NCI-H2107 treated with DMSO at 0.1 percent for 48 hours (cell line): ENCODE data around the gene FAM120B.
A peak's percentile ranks its signal among the peaks of the same experiment; 100 is the strongest.

Experiments
- DNase-seq: peaks from one replicate; lab custom pipeline; 2025; ENCODE audit not compliant: unreplicated experiment; lab: John Stamatoyannopoulos, UW

The FAM120B gene

GRCh38 chr6:170272341-170273065 is 34.1 kb upstream of the FAM120B start:
- DNase-seq, result no peak

GRCh38 chr6:170273191-170273590 is 33.4 kb upstream of the FAM120B start:
- DNase-seq, result no peak

DNA sequence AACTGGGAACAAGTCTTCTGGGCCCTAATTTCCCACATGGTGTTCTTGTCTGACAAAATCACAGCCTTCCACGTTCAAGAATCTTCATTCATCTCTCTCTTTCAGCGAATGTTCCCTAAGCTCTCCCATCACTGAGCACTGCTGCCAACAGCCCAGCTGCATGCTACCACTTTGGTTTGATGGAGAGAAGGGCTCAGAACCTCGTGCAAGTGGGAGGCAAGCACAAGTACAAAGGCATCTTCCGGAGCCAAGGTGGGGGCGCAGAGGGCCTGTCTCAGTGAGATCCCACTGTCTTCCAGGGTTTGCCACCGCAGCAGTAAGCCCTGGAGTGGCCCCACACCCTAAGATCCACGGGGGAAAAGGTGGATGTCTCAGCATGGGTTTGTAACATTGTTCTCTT is 32.9 kb upstream of the FAM120B start:
- DNase-seq, result no peak

DNA sequence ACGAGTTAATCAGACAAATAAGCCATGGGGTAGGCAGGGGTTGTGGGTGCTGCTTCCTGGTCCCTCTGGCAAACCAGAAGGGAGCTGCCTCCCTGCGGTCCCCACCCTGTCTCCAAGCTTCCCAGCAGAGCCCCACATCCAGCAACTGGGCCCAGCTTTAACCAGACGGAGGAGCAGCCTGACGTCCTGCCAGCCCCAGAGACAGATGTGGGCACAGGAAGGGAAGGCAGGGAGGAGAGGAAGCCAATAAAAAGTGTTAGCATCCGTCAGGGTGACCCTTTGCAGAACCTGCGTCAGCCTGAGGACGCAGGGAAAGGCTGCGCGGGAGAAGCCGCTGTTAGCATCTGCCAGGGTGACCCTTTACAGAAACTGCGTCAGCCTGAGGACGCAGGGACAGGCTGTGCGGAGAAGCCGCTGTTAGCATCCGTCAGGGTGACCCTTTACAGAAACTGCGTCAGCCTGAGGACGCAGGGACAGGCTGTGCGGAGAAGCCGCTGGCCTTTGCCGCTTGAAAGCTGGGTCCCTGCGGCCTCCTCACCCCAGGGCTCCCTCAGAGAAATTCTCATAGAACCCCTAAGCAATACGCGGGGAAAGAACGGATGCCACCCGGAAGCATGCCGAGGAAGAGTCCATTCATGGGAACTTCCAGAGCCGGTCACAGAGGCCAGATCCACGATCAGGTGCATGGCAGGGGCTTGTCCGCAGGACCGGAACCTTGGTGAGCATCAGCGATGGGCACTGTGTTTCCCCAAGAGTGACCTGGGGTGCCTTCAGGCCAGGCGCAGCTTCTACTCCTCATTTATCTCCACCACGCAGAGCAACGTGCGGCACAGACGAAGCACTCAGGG is 31.6 kb upstream of the FAM120B start:
- no peak for DNase-seq

- DNase-seq, result no peak
These were observed 30.0 kb upstream of the FAM120B start for GRCh38 chr6:170276369-170277057.

- DNase-seq, result no peak
These were observed 28.4 kb upstream of the FAM120B start for GRCh38 chr6:170277893-170278742.

DNA sequence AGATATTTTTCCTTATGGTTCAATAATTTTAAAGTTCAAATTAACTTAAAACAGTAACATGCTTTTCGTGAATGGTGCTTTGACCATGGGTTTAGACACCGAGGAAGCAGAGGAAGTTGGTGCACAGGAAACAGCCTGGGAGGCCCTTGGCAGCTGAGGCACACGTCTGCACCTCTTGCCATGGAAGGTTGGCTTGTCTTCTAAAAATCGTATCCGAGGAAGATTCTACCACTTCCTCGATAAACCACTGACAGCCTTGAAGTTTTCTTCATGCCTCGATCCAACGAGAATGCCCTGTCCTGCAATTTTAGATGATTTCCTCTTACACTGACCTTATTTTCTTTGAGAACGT is 27.8 kb upstream of the FAM120B start:
- no peak for DNase-seq

DNA sequence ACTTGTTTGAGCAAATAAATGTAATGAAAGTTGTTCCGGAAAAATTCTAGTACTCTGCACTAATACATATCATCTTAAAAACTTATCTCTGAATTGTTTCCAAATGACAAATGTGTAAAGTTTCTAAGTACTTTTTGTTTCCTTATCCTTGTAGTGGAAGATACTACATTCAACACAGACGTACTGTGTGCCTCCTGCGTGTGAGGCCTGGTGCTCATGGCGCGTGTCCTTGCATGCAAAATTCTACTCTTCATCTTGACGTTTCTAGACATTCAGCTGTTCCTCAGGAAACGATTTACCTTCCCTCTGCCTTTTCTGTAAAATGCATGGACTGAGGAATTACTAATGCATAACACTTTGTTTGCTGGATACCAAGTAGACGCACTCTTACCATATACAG is 27.1 kb upstream of the FAM120B start:
- no peak for DNase-seq

- DNase-seq, result peak; percentile 93
These were observed 26.4 kb upstream of the FAM120B start for GRCh38 chr6:170279977-170280688.

- DNase-seq, result no peak
These were observed 25.9 kb upstream of the FAM120B start for GRCh38 chr6:170280689-170281045.

DNA sequence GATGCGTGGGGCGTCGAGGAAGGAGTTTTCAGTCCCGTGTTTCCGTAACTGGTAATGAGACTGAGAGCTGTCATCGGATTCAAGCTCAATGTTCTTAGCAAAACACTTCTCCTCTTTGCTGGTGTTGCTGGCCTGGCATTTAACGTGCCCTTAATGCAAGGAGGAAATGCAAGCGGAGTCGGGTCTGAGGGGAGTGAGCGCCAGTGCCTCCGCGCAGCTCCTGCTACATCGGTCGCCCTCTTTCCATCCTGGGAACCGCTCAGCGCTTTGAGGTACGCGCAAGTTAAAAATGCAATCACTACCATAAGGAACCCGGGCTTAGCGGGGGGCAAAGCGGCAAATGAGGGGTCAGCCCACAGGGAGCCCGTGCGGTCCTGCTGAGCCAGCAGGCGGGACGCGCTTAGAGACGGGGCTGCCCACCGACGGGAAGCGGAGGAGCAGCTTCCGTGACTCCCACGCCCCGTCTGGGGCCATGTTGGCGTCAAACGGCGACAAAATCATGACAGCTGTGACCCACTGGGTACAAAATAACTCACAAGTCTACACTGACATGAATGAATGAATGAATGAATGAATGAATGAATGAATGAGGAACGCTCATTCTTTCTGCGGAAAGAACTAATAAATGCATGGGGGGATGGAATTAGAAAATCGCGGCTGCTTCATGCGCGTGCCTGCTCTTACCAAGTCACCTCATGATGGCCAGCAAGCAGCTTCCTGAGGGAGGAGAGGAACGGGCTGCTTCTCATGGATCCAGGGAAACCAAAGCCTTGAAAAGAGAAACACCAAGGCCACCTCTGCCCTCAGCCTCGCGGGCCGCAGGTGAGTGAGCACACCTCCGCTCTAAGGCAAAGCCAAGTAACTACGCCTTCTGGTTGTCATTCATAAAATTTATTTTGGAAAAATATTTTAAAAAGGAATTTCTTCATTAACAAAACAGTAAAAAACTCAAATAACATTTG is 24.9 kb upstream of the FAM120B start:
- no peak for DNase-seq

GRCh38 chr6:170282512-170283158 is 23.9 kb upstream of the FAM120B start:
- no peak for DNase-seq

DNA sequence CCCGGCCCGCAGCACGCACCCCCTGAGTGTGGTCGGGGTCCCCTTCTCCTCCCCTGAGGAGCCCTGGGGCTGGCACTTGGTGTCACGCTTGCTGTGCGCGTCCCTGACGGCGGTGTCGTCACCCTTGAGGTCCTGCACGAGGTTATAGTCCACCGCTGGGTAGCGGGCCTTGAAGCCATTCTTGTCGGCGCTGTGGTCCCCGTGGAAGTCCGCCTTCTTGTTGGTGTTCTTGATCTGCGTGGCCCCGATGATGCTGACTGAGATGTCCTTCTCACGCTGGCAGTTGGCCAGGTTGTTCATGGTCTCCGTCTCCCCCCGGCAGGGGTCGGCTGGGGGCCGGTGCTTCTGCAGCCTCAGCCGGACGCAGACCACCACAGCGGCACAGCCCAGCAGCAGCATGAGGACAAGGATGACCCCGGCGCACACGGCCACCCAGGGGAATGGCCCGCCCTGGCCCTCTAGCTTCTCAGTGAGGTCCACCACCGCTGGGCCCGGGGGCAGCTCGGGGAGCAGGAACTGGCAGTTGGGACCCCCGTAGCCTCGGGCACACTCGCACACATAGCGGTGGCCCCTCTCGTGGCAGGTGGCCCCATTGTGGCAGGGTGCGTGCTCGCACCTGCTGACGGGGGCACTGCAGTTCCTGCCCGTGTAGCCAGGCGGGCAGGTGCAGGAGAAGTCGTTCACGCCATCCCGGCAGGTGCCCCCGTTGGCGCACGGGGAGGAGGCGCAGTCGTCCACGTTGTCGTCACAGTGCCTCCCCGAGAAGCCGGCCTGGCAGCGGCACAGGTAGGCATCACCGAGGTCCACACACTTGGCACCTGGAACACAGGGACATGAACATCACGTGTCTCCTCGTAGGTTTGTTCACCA is 23.1 kb upstream of the FAM120B start:
- no peak for DNase-seq

DNA sequence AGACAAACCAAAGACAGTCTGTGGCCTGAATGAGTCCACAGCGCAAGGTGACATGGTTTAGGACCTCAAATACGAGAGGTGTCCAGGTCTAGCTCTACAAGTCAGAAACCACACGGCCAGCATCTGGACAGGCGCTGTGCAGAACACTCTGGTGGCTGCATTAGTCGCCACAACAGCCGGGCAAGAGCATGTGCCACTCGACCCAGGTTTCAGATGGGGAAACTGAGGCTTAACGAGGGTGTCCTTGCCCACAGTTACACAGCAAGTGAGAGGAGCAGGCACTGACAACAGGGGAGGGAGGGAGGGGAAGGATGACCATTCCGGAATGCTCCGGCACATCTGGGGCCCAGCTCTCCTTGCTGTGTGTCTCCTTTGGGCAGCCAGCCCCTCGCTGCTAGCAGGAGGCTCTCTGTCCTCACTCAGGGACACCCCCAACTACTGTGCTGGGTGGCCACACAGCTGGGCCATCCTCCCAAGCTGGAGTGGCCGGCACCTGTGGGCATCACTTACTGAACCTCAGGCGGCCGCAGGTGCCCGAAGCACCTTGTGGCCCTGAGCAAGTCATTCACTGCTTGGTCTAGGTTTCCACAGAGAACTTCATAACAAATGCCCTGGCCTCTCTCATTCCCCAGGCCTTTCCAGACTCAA is 22.3 kb upstream of the FAM120B start:
- DNase-seq, result no peak

- DNase-seq, result no peak
These were observed 21.6 kb upstream of the FAM120B start for GRCh38 chr6:170284866-170285469.

- DNase-seq, result no peak
These were observed 21.1 kb upstream of the FAM120B start for GRCh38 chr6:170285482-170285881.
